DMS79 (cell line): Measurements from ENCODE around the gene BRD4.
"Not testable (repeated sequence)": the region's sequence is repeated elsewhere in the genome, so short reads cannot be mapped to it uniquely, and the experiment has no call there.

ENCODE experiments used
- DNase-seq: peaks from one replicate; lab custom pipeline; 2025; lab: John Stamatoyannopoulos, UW

Gene BRD4

GRCh38 chr19:15360015-15360414 is 27.7 kb upstream of the BRD4 start:
- DNase-seq, result not testable (repeated sequence)

GRCh38 chr19:15358918-15359317 is 26.6 kb upstream of the BRD4 start:
- no peak for DNase-seq

GRCh38 chr19:15357906-15358305 is 25.6 kb upstream of the BRD4 start:
- DNase-seq, result no peak

- DNase-seq, result no peak
Measured at GRCh38 chr19:15354566-15355296, 22.4 kb upstream of the BRD4 start.

GRCh38 chr19:15353908-15354307 is 21.6 kb upstream of the BRD4 start:
- no peak for DNase-seq

GRCh38 chr19:15352535-15352934 is 20.2 kb upstream of the BRD4 start:
- DNase-seq, result not testable (repeated sequence)

- DNase-seq, result not testable (repeated sequence)
Measured at GRCh38 chr19:15341328-15341727, 9.0 kb upstream of the BRD4 start.

GRCh38 chr19:15340086-15340485 is 7.7 kb upstream of the BRD4 start:
- no peak for DNase-seq

- DNase-seq, result no peak
Measured at GRCh38 chr19:15337202-15337601, 4.9 kb upstream of the BRD4 start.

- DNase-seq, result not testable (repeated sequence)
Measured at GRCh38 chr19:15335992-15336391, 3.7 kb upstream of the BRD4 start.

- no peak for DNase-seq
Measured at GRCh38 chr19:15331419-15332310, 674 bp downstream of the BRD4 start.

- no peak for DNase-seq
Measured at GRCh38 chr19:15330801-15331418, 1.4 kb downstream of the BRD4 start.

GRCh38 chr19:15328312-15328711 is 4.0 kb downstream of the BRD4 start:
- DNase-seq, result peak; percentile 69

- no peak for DNase-seq
Measured at GRCh38 chr19:15324791-15325519, 7.4 kb downstream of the BRD4 start.

- no peak for DNase-seq
Measured at GRCh38 chr19:15323496-15324235, 8.7 kb downstream of the BRD4 start.

GRCh38 chr19:15321739-15322138 is 10.6 kb downstream of the BRD4 start:
- DNase-seq, result no peak

- DNase-seq, result no peak
Measured at GRCh38 chr19:15320116-15320515, 12.2 kb downstream of the BRD4 start.

- DNase-seq, result no peak
Measured at GRCh38 chr19:15318241-15318691, 14.1 kb downstream of the BRD4 start.

GRCh38 chr19:15317392-15318071 is 14.8 kb downstream of the BRD4 start:
- DNase-seq, result no peak

GRCh38 chr19:15316498-15316897 is 15.8 kb downstream of the BRD4 start:
- no peak for DNase-seq

GRCh38 chr19:15315101-15315500 is 17.2 kb downstream of the BRD4 start:
- no peak for DNase-seq
